ENCODE measurements around the gene WDR12.

- TF ChIP-seq POLR2AphosphoS5 (IDR thresholded peaks at IDR 0.05; ENCODE audit: low read depth, low read length): no peak
- no peak for TF ChIP-seq TAF1 (IDR thresholded peaks at IDR 0.05; ENCODE audit: borderline replicate concordance, insufficient read depth, low read length)
- no peak for TF ChIP-seq SIN3A (IDR thresholded peaks at IDR 0.05; ENCODE audit: borderline replicate concordance, insufficient read depth, low read length)
- TF ChIP-seq REST (IDR thresholded peaks at IDR 0.05; ENCODE audit: insufficient read depth in 1 of 2, low read depth in 2 of 2, low read length in 2 of 2): no peak
Measured at GRCh38 chr2:202844656-202845055, 66.8 kb downstream of the WDR12 start.

Data from PFSK-1 (cell line).